IMR-90 (cell line): Measurements from ENCODE around the gene GNG7. TPM values are rescaled to one million over a fixed set of nuclear protein-coding genes. Genes with fewer than 3 reads are reported as not detected.
A peak's percentile ranks its signal among the peaks of the same experiment; 100 is the strongest.

Source experiments
- ATAC-seq: fragments of 200-7000 bp; cut with Tn5 transposase; 2 replicates; pipeline ENCODE4 v1.9.1; 2020; ENCODE audit warnings: low read depth, mild to moderate bottlenecking, moderate library complexity
- BruUV-seq: library from RNA; stranded (reverse); fragments of 400-500 nt; replicated peaks from 2 replicates; lab custom pipeline; 2021; lab: Mats Ljungman, UMichigan
- CTCF ChIA-PET: fragments of 300-600 bp; formaldehyde crosslinking; extraction: SDS; loops from one replicate; lab custom pipeline; 2021; ENCODE audit warnings: antibody characterized with exemption; lab: Yijun Ruan, JAX
- POLR2A ChIA-PET: fragments of 300-600 bp; sonication (Branson Sonifier 250); formaldehyde crosslinking; loops from one replicate; lab custom pipeline; 2022; ENCODE audit warnings: antibody characterized with exemption; ENCODE audit not compliant: unreplicated experiment; lab: Charles Lee
- DNase-seq: peaks from one replicate; pipeline ENCODE4 v3.0.0; 2013
- H2AFZ ChIP-seq: replicated peaks from 2 replicates; pipeline ENCODE3; 2013; ENCODE audit warnings: low read length, mild to moderate bottlenecking; ENCODE audit not compliant: poor library complexity
- H2AK5ac ChIP-seq: 2 replicates; pipeline ENCODE4 v1.6.1; 2013; ENCODE audit warnings: low read depth, low read length, inconsistent platforms
- H2AK9ac ChIP-seq: replicated peaks from 2 replicates; pipeline ENCODE3; 2013; ENCODE audit warnings: mild to moderate bottlenecking, low read depth, low read length, moderate library complexity; ENCODE audit not compliant: poor library complexity
- H2BK120ac ChIP-seq: 2 replicates; pipeline ENCODE4 v1.6.1; 2013; ENCODE audit warnings: low read depth, low read length, inconsistent platforms
- H2BK15ac ChIP-seq: 3 replicates; pipeline ENCODE4 v1.6.1; 2013; ENCODE audit warnings: low read depth, low read length, inconsistent platforms
- H2BK20ac ChIP-seq: 2 replicates; pipeline ENCODE4 v1.6.1; 2013; ENCODE audit warnings: low read depth, mild to moderate bottlenecking, inconsistent platforms, low read length, moderate library complexity
- H2BK5ac ChIP-seq: 2 replicates; pipeline ENCODE4 v1.6.1; 2013; ENCODE audit warnings: mild to moderate bottlenecking, low read depth, low read length, inconsistent platforms; ENCODE audit not compliant: poor library complexity, severe bottlenecking
- H3K14ac ChIP-seq: replicated peaks from 2 replicates; pipeline ENCODE4 v1.6.1; 2013; ENCODE audit warnings: low read depth, low read length, inconsistent platforms
- H3K18ac ChIP-seq: 2 replicates; pipeline ENCODE4 v1.6.1; 2013; ENCODE audit warnings: low read depth, low read length, control low read depth
- H3K23ac ChIP-seq: 2 replicates; pipeline ENCODE4 v1.6.1; 2013; ENCODE audit warnings: low read depth, low read length, inconsistent platforms
- H3K27ac ChIP-seq: 2 replicates; pipeline ENCODE4 v1.5.1; 2013; ENCODE audit warnings: mild to moderate bottlenecking, control low read depth, low read length; ENCODE audit not compliant: insufficient read depth
- H3K27me3 ChIP-seq: 2 replicates; pipeline ENCODE4 v1.6.1; 2013; ENCODE audit warnings: low read length; ENCODE audit not compliant: control insufficient read depth, insufficient read depth
- H3K36me3 ChIP-seq: 2 replicates; pipeline ENCODE4 v1.6.1; 2013; ENCODE audit warnings: low read length, mixed read lengths; ENCODE audit not compliant: control insufficient read depth, insufficient read depth
- H3K4ac ChIP-seq: 2 replicates; pipeline ENCODE4 v1.6.1; 2013; ENCODE audit warnings: low read depth, low read length, inconsistent platforms
- H3K4me1 ChIP-seq: 2 replicates; pipeline ENCODE4 v1.6.1; 2013; ENCODE audit warnings: low read length, mixed read lengths; ENCODE audit not compliant: control insufficient read depth, insufficient read depth
- H3K4me2 ChIP-seq: 2 replicates; pipeline ENCODE4 v1.6.1; 2013; ENCODE audit warnings: low read depth, mild to moderate bottlenecking, control low read depth, low read length, moderate library complexity
- H3K4me3 ChIP-seq: 2 replicates; pipeline ENCODE4 v1.5.1; 2013; ENCODE audit warnings: low read depth, mild to moderate bottlenecking, control low read depth, low read length, moderate library complexity; ENCODE audit not compliant: insufficient read depth
- H3K56ac ChIP-seq: 2 replicates; pipeline ENCODE4 v1.6.1; 2013; ENCODE audit warnings: low read length, inconsistent platforms; ENCODE audit not compliant: insufficient read depth; ENCODE audit errors: extremely low read depth
- H3K79me1 ChIP-seq, 2 experiments: 2 replicates each; pipeline ENCODE4 v1.6.1; 2013; ENCODE audit warnings: low read length in 2 of 2, inconsistent platforms in 1 of 2, low read depth in 1 of 2
- H3K9ac ChIP-seq: 2 replicates; pipeline ENCODE4 v1.6.1; 2013; ENCODE audit warnings: low read depth, low read length, control low read depth
- H3K9me1 ChIP-seq: 2 replicates; pipeline ENCODE4 v1.6.1; 2013; ENCODE audit warnings: low read length, inconsistent platforms; ENCODE audit not compliant: insufficient read depth
- H3K9me3 ChIP-seq: 2 replicates; pipeline ENCODE4 v1.6.1; 2013; ENCODE audit warnings: low read length; ENCODE audit not compliant: control insufficient read depth, insufficient read depth
- H4K20me1 ChIP-seq: 2 replicates; pipeline ENCODE4 v1.6.1; 2013; ENCODE audit warnings: low read length, inconsistent platforms; ENCODE audit not compliant: insufficient read depth
- H4K5ac ChIP-seq: 2 replicates; pipeline ENCODE4 v1.6.1; 2013; ENCODE audit warnings: mild to moderate bottlenecking, low read depth, low read length, control low read depth
- H4K8ac ChIP-seq, 2 experiments: 2 replicates each; pipeline ENCODE4 v1.6.1; 2013; ENCODE audit warnings: low read depth in 2 of 2, low read length in 2 of 2, control low read depth in 1 of 2, inconsistent platforms in 1 of 2
- H4K91ac ChIP-seq: 2 replicates; pipeline ENCODE4 v1.6.1; 2013; ENCODE audit warnings: low read depth, low read length, inconsistent platforms; ENCODE audit not compliant: insufficient read depth
- BHLHE40 ChIP-seq: fragments of 150-350 bp; IDR thresholded peaks from 2 replicates; pipeline ENCODE4 v1.6.1; 2016; ENCODE audit warnings: mild to moderate bottlenecking, low read depth, low read length
- CEBPB ChIP-seq: IDR thresholded peaks from 2 replicates; pipeline ENCODE4 v1.6.1; 2012; ENCODE audit warnings: low read depth, low read length, improper control_type of control experiment
- FOS ChIP-seq: fragments of 150-350 bp; IDR thresholded peaks from 2 replicates; pipeline ENCODE4 v1.6.1; 2016; ENCODE audit warnings: low read depth, low read length
- MAFK ChIP-seq: IDR thresholded peaks from 2 replicates; pipeline ENCODE4 v1.6.1; 2012; ENCODE audit warnings: low read depth, low read length, improper control_type of control experiment
- MAZ ChIP-seq: IDR thresholded peaks from 2 replicates; pipeline ENCODE4 v1.6.1; 2012; ENCODE audit warnings: low read depth, mild to moderate bottlenecking, low read length, improper control_type of control experiment, moderate library complexity, borderline replicate concordance
- MXI1 ChIP-seq: IDR thresholded peaks from 2 replicates; pipeline ENCODE4 v1.6.1; 2012; ENCODE audit warnings: low read depth, mild to moderate bottlenecking, low read length, moderate library complexity, borderline replicate concordance
- NFE2L2 ChIP-seq: fragments of 150-350 bp; IDR thresholded peaks from 2 replicates; pipeline ENCODE4 v1.6.1; 2016; ENCODE audit warnings: low read depth, mild to moderate bottlenecking, low read length
- POLR2A ChIP-seq: IDR thresholded peaks from 2 replicates; pipeline ENCODE4 v1.6.1; 2012; ENCODE audit warnings: mild to moderate bottlenecking, low read depth, low read length
- RAD21 ChIP-seq: IDR thresholded peaks from 2 replicates; pipeline ENCODE4 v1.6.1; 2012; ENCODE audit warnings: low read length, improper control_type of control experiment
- RCOR1 ChIP-seq: IDR thresholded peaks from 2 replicates; pipeline ENCODE4 v1.6.1; 2012; ENCODE audit warnings: mild to moderate bottlenecking, low read length, improper control_type of control experiment; ENCODE audit not compliant: insufficient replicate concordance
- RFX5 ChIP-seq: IDR thresholded peaks from 2 replicates; pipeline ENCODE4 v1.8.0; 2012; ENCODE audit warnings: low read depth, mild to moderate bottlenecking, low read length, moderate library complexity
- SMC3 ChIP-seq: fragments of 150-350 bp; IDR thresholded peaks from 2 replicates; pipeline ENCODE4 v1.6.1; 2016; ENCODE audit warnings: low read depth, mild to moderate bottlenecking, antibody characterized with exemption, low read length, moderate library complexity
- WGBS, 2 experiments: methylation state at CpG; one replicate each; pipeline versions ENCODE4 v1.1.5 to v1.1.7; 2013; ENCODE audit warnings: missing lambda C conversion rate in 2 of 2; ENCODE audit not compliant: insufficient read length in 1 of 2; ENCODE audit errors: extremely low coverage in 2 of 2; 5-methylcytosine and 5-hydroxymethylcytosine counted together
- dilution Hi-C: fragments of 300-500 bp; cut with HindIII; formaldehyde crosslinking; loops from one replicate; pipeline ENCODE4 v1.14.3; 2018; ENCODE audit warnings: low sequenced_read_pairs; ENCODE audit not compliant: unreplicated experiment
- in situ Hi-C: fragments of 300-500 bp; cut with MboI; formaldehyde crosslinking; loops from 3 replicates; pipeline ENCODE4 v1.14.3; 2019; ENCODE audit warnings: low sequenced_read_pairs, inconsistent platforms, mixed read lengths
- intact Hi-C: fragments of 100-400 bp; cut with micrococcal nuclease; formaldehyde crosslinking; loops from 2 replicates; pipeline ENCODE4 v1.10.0; 2022
- polyA plus RNA-seq, 3 experiments: library from polyadenylated mRNA; depleted of rRNA; stranded (reverse); fragments of >200 nt; gene quantifications; 2 replicates each; pipeline ENCODE4 v1.2.3, GENCODE V29; 2012; ENCODE audit warnings: low replicate concordance in 1 of 3
- total RNA-seq: library from RNA; depleted of rRNA; stranded (reverse); fragments of >200 nt; gene quantifications from 2 replicates; pipeline ENCODE4 v1.2.3, GENCODE V29; 2012
- TF ChIP-seq, protein P1 (sequence below): conservative IDR thresholded peaks from 2 replicates; pipeline ENCODE4 v1.5.1; 2012; ENCODE audit warnings: mild to moderate bottlenecking, low read depth, low read length, improper control_type of control experiment
- TF ChIP-seq, protein P2 (sequence below): fragments of 150-350 bp; IDR thresholded peaks from 2 replicates; pipeline ENCODE4 v1.6.1; 2016; ENCODE audit warnings: low read depth, mild to moderate bottlenecking, low read length, moderate library complexity, borderline replicate concordance
- TF ChIP-seq, protein P3 (sequence below): fragments of 150-350 bp; IDR thresholded peaks from 2 replicates; pipeline ENCODE4 v1.6.1; 2017; ENCODE audit warnings: mild to moderate bottlenecking, antibody characterized with exemption, low read length, low read depth

GNG7 gene
- total and polyA plus RNA-seq, 2 of the 4 experiments (the other 2 are of a cell fraction) = under 0.01 to 0.21 TPM

DNA sequence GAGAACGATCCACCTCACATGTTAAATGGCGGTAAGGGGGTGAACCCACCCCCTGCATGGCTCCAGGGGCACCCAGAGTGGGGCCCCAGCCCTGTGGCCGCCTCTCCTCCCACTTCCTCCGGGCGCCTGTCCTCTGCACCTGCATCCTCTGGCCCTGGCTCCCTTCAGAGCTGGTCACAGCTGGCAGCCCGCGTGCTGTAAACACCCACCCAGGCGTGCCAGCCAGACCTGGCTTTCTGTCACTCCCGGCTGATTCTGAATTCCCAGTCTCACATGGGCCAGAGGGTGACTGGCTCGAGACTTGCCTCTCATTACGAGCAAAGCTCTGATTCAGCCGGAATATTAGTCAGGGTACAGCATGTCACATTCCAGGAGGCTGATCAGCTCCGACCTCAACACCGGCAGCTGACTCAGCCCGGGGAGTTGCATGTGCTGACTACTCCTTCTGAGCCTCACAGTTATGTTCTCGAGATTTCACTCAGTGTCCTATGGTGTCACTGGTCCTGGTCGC lies 75.1 kb downstream of the GNG7 start:
- H3K4me2 ChIP-seq = peak overlapping the region; percentile 17; the same call in 1 of the 2 replicates
- 0% methylated on average over 4 of the region's 17 CpGs; no CpG with 5 or more reads in 1 of the 2 experiments for WGBS, 2 experiments
- no peak for TF ChIP-seq POLR2A
- TF ChIP-seq, protein P1, sequence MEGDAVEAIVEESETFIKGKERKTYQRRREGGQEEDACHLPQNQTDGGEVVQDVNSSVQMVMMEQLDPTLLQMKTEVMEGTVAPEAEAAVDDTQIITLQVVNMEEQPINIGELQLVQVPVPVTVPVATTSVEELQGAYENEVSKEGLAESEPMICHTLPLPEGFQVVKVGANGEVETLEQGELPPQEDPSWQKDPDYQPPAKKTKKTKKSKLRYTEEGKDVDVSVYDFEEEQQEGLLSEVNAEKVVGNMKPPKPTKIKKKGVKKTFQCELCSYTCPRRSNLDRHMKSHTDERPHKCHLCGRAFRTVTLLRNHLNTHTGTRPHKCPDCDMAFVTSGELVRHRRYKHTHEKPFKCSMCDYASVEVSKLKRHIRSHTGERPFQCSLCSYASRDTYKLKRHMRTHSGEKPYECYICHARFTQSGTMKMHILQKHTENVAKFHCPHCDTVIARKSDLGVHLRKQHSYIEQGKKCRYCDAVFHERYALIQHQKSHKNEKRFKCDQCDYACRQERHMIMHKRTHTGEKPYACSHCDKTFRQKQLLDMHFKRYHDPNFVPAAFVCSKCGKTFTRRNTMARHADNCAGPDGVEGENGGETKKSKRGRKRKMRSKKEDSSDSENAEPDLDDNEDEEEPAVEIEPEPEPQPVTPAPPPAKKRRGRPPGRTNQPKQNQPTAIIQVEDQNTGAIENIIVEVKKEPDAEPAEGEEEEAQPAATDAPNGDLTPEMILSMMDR = no peak
- TF ChIP-seq BHLHE40 = peak; percentile 97
- TF ChIP-seq MXI1 = peak; percentile 83
- TF ChIP-seq CEBPB = peak; percentile 76
- TF ChIP-seq SMC3 = no peak
- TF ChIP-seq, protein P2, sequence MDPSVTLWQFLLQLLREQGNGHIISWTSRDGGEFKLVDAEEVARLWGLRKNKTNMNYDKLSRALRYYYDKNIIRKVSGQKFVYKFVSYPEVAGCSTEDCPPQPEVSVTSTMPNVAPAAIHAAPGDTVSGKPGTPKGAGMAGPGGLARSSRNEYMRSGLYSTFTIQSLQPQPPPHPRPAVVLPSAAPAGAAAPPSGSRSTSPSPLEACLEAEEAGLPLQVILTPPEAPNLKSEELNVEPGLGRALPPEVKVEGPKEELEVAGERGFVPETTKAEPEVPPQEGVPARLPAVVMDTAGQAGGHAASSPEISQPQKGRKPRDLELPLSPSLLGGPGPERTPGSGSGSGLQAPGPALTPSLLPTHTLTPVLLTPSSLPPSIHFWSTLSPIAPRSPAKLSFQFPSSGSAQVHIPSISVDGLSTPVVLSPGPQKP = no peak
- no peak for TF ChIP-seq RFX5
- TF ChIP-seq RAD21 = no peak
- TF ChIP-seq MAZ = peak; percentile 57; the same call in 1 of the 2 replicates
- peak; percentile 94 for TF ChIP-seq RCOR1
- peak; percentile 75 for TF ChIP-seq MAFK
- peak; percentile 99 for TF ChIP-seq FOS
- TF ChIP-seq, protein P3, sequence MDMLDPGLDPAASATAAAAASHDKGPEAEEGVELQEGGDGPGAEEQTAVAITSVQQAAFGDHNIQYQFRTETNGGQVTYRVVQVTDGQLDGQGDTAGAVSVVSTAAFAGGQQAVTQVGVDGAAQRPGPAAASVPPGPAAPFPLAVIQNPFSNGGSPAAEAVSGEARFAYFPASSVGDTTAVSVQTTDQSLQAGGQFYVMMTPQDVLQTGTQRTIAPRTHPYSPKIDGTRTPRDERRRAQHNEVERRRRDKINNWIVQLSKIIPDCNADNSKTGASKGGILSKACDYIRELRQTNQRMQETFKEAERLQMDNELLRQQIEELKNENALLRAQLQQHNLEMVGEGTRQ = peak; percentile 6; the same call in 1 of the 2 replicates
- TF ChIP-seq NFE2L2 = peak; percentile 73

More for the DNA sequence above, 75.1 kb downstream of the GNG7 start:
- CTCF ChIA-PET = interaction anchor here (1.0 to 2.2 kb wide), 2 partner anchors 10 to 17 kb away, joined by 6 read pairs; no protein-coding TSS in a partner anchor
- Histone ChIP-seq H2BK20ac (peak overlapping the region; percentile 78), H3K9ac (no peak overlapping the region), H4K8ac (peak overlapping the region in 1 of 2 experiments; percentile 23; a peak in 1 of 4 replicates), H3K4ac (peak overlapping the region; percentile 83), H3K9me3 (peaks cover 14% of the 10 kb centered on the region), H2BK120ac (peak overlapping the region; percentile 81; the same call in 1 of the 2 replicates), H3K4me1 (peaks cover 9% of the 10 kb centered on the region), H3K36me3 (no peaks in the 10 kb centered on the region), H4K20me1 (0 out of 2 replicates have a peak, but pooled peaks cover 3% of the 10 kb centered on the region), H3K27ac (peak overlapping the region; percentile 19; the same call in 1 of the 2 replicates), H3K9me1 (peaks cover 3% of the 10 kb centered on the region; the same call in 1 of the 2 replicates), H2BK5ac (peak overlapping the region; percentile 73), H3K27me3 (no peaks in the 10 kb centered on the region), H3K56ac (no peak overlapping the region), H4K5ac (no peak overlapping the region), H2AK5ac (peak overlapping the region; percentile 81), H2AK9ac (peak overlapping the region; percentile 77), H3K23ac (no peak overlapping the region), H3K18ac (no peak overlapping the region), H4K91ac (peak overlapping the region; percentile 71; the same call in 1 of the 2 replicates), H3K79me1 (no peaks in the 10 kb centered on the region), H3K14ac (no peak overlapping the region), H3K4me3 (no peak overlapping the region), H2BK15ac (peak overlapping the region; percentile 69; the same call in 1 of the 3 replicates), H2AFZ (peak overlapping the region; percentile 73)
- ATAC-seq (peak; percentile 98), DNase-seq (peak; percentile 99)
- dilution Hi-C loops = no loop called here
- in situ Hi-C loops = no loop called here
- intact Hi-C loops = no loop called here
- no TSS peak for BruUV-seq
- POLR2A ChIA-PET = no interaction called here
